BJ (cell line): Measurements from ENCODE around the gene ATP5PD. TPM values are rescaled to one million over a fixed set of nuclear protein-coding genes. Genes with fewer than 3 reads are reported as not detected.
A peak's percentile ranks its signal among the peaks of the same experiment; 100 is the strongest.

Source experiments
- CTCF ChIA-PET: fragments of 350-600 bp; formaldehyde crosslinking; extraction: SDS; loops from one replicate; lab custom pipeline; 2021; ENCODE audit warnings: antibody characterized with exemption, inconsistent platforms; lab: Yijun Ruan, JAX
- POLR2A ChIA-PET: fragments of 300-600 bp; sonication (Branson Sonifier 250); formaldehyde crosslinking; extraction: SDS; loops from one replicate; lab custom pipeline; 2021; ENCODE audit warnings: antibody characterized with exemption; lab: Charles Lee
- DNase-seq: peaks from one replicate; pipeline ENCODE4 v3.0.0-alpha.2; 2011; ENCODE audit warnings: low read depth
- H3K27me3 ChIP-seq: 2 replicates; pipeline ENCODE4 v1.6.0; 2011; ENCODE audit warnings: low read length; ENCODE audit not compliant: control insufficient read depth, insufficient read depth
- H3K36me3 ChIP-seq: 2 replicates; pipeline ENCODE4 v1.5.1; 2011; ENCODE audit warnings: low read length; ENCODE audit not compliant: control insufficient read depth, insufficient read depth
- H3K4me3 ChIP-seq: 2 replicates; pipeline ENCODE4 v1.5.1; 2011; ENCODE audit warnings: low read depth, mild to moderate bottlenecking, control low read depth, low read length
- CTCF ChIP-seq: IDR thresholded peaks from 2 replicates; pipeline ENCODE4 v1.5.1; 2011; ENCODE audit warnings: low read depth, mild to moderate bottlenecking, control low read depth, inconsistent platforms, low read length, moderate library complexity; ENCODE audit not compliant: insufficient read depth
- polyA plus RNA-seq: library from polyadenylated mRNA; depleted of rRNA; stranded (reverse); fragments of >200 nt; gene quantifications from 2 replicates; pipeline ENCODE4 v1.2.3, GENCODE V29; 2011

Gene ATP5PD
- polyA plus RNA-seq, 1 experiment = 160 TPM

- CTCF ChIA-PET = interaction anchor here (0.5 to 0.6 kb wide), 3 partner anchors 26 to 77 kb away, joined by 3 to 4 read pairs (median 3); no protein-coding TSS in a partner anchor
- no peak for DNase-seq
- no peak for TF ChIP-seq CTCF
- no peaks in the 10 kb centered on the region for H3K27me3 ChIP-seq
- POLR2A ChIA-PET = interaction anchor here (0.7 kb wide), 1 partner anchor 31 kb away, joined by 11 read pairs; no protein-coding TSS in a partner anchor
- no peak overlapping the region for H3K4me3 ChIP-seq
- H3K36me3 ChIP-seq = peaks cover 7% of the 10 kb centered on the region
Measured at GRCh38 chr17:75019146-75019545, 27.6 kb downstream of the ATP5PD start.

- Histone ChIP-seq H3K4me3 (peak overlapping the region; percentile 69), H3K27me3 (no peaks in the 10 kb centered on the region), H3K36me3 (no peaks in the 10 kb centered on the region)
- ChIA-PET CTCF (interaction anchor here (1.0 to 4.8 kb wide), 11 partner anchors 11 to 189 kb away, joined by 3 to 52 read pairs (median 5); no protein-coding TSS in a partner anchor), POLR2A (no interaction called here)
- DNase-seq = no peak
- TF ChIP-seq CTCF = no peak
Measured at GRCh38 chr17:75013092-75013559, 33.6 kb downstream of the ATP5PD start.

- Histone ChIP-seq H3K36me3 (no peaks in the 10 kb centered on the region), H3K27me3 (no peaks in the 10 kb centered on the region), H3K4me3 (peak within 1 kb of the TSS; percentile 69)
- DNase-seq = no peak
- peak; percentile 72 for TF ChIP-seq CTCF
- CTCF ChIA-PET = interaction anchor here (0.7 to 4.8 kb wide), 18 partner anchors 12 to 189 kb away, joined by 3 to 52 read pairs (median 5); partner anchors contain the start of genes CDR2L and HID1
- POLR2A ChIA-PET = interaction anchor here (0.8 kb wide), 1 partner anchor 30 kb away, joined by 3 read pairs; no protein-coding TSS in a partner anchor
Measured at GRCh38 chr17:75012346-75013091, 34.2 kb downstream of the ATP5PD start, which contains the start of gene MRPL58. Gene MRPL58, plus strand, starts transcription at chr17:75012670. Its CDS starts 17 bp downstream, at chr17:75012687.

GRCh38 chr17:75012096-75012345 lies 34.7 kb downstream of the ATP5PD start:
- CTCF ChIA-PET = interaction anchor here (0.7 to 4.8 kb wide), 16 partner anchors 11 to 190 kb away, joined by 3 to 52 read pairs (median 4); partner anchors contain the start of genes CDR2L and HID1
- DNase-seq = no peak
- Histone ChIP-seq H3K4me3 (peak overlapping the region; percentile 69), H3K27me3 (no peaks in the 10 kb centered on the region), H3K36me3 (no peaks in the 10 kb centered on the region)
- POLR2A ChIA-PET = interaction anchor here (0.8 kb wide), 1 partner anchor 29 kb away, joined by 3 read pairs; no protein-coding TSS in a partner anchor
- TF ChIP-seq CTCF = no peak

- CTCF ChIA-PET = interaction anchor here (0.6 to 4.8 kb wide), 15 partner anchors 11 to 190 kb away, joined by 3 to 52 read pairs (median 4); partner anchors contain the start of genes CDR2L and HID1
- POLR2A ChIA-PET = interaction anchor here (0.8 kb wide), 1 partner anchor 29 kb away, joined by 3 read pairs; no protein-coding TSS in a partner anchor
- no peak for TF ChIP-seq CTCF
- H3K27me3 ChIP-seq = no peaks in the 10 kb centered on the region
- H3K36me3 ChIP-seq = no peaks in the 10 kb centered on the region
- H3K4me3 ChIP-seq = peak overlapping the region; percentile 69
- DNase-seq = no peak
Measured at GRCh38 chr17:75011401-75012095, 35.2 kb downstream of the ATP5PD start.
